BLaER1 treated with 17β-estradiol and CSF1 and Interleukin-3, amounts not matched to agents 10 nM and 100 nM (cell line): ENCODE measurements around the gene SCAMP5.

Experiments used
- H3K27ac ChIP-seq, 11 experiments: shearing (Covaris generic); formaldehyde crosslinking; 2 replicates each; pipeline ENCODE4 v1.8.1; 2022
- H3K27me3 ChIP-seq, 11 experiments: shearing (Covaris generic); formaldehyde crosslinking; 2 replicates each; pipeline ENCODE4 v1.8.1; 2022
- H3K36me3 ChIP-seq, 11 experiments: shearing (Covaris generic); formaldehyde crosslinking; 2 replicates each; pipeline ENCODE4 v1.8.1; 2022
- H3K4me1 ChIP-seq, 10 experiments: shearing (Covaris generic); formaldehyde crosslinking; 2 replicates each; pipeline ENCODE4 v1.8.1; 2022
- H3K4me2 ChIP-seq, 11 experiments: shearing (Covaris generic); formaldehyde crosslinking; 2 replicates each; pipeline ENCODE4 v1.8.1; 2022
- H3K4me3 ChIP-seq, 10 experiments: shearing (Covaris generic); formaldehyde crosslinking; 2 replicates each; pipeline ENCODE4 v1.8.1; 2022
- H3K9ac ChIP-seq, 11 experiments: shearing (Covaris generic); formaldehyde crosslinking; 2 replicates each; pipeline ENCODE4 v1.8.1; 2022
- H3K9me3 ChIP-seq, 11 experiments: shearing (Covaris generic); formaldehyde crosslinking; replicated peaks in 1 of 11; 2 replicates each; pipeline ENCODE4 v1.8.1; 2022
- H4K20me1 ChIP-seq, 11 experiments: shearing (Covaris generic); formaldehyde crosslinking; 2 replicates each; pipeline ENCODE4 v1.8.1; 2022
- Cebpa-rat ChIP-seq, 11 experiments: shearing (Covaris generic); IDR thresholded peaks; 2 replicates each; pipeline ENCODE4 v1.8.1; 2022

SCAMP5 gene

DNA sequence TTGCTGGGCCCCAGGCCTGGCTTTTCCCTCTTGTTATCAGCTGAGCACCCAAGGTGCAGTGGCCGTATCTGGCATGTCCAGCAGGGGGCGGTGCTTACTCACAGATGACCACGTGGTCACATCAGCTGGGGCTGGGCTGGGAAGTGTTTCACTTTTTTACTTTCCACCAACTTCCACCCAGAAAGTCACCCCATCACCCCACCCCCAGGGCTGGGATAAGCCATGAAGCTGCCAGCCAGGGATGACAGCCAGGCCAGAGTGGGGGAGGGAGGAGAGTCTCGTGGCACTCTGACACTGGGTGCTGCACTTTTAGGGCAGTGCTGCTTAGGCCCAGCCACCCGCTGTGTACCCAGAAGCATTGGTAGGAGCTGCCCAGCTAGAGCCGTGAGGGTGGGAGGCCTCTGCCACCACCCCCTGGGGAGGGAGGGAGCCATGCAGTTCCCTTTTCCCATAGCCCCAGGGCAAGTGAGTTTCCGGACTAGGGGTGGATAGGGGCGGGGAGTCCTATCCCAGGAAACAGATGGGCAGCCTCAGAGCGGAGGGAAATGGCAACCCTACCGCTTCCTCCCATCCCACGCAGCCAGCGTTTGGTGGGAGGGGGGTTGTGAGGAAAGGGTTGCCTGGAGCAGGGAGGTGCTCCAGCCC is 34.1 kb downstream of the SCAMP5 start:
- H4K20me1 ChIP-seq: no peaks in the 10 kb centered on the region
- H3K9me3 ChIP-seq: peaks cover 0 to 7% (median 0%) of the 10 kb centered on the region in 11 experiments; a peak in 2 of 22 replicates
- peak overlapping the region; percentile 74 to 98 (median 91) for H3K4me2 ChIP-seq
- H3K4me3 ChIP-seq: peak overlapping the region in 7 of 10 experiments; percentile 0 to 59 (median 33); a peak in 7 of 20 replicates
- peak overlapping the region; percentile 71 to 83 (median 78) for H3K9ac ChIP-seq
- peaks cover 82 to 99% (median 96%) of the 10 kb centered on the region in 10 experiments for H3K4me1 ChIP-seq
- peak overlapping the region; percentile 76 to 99 (median 87) for H3K27ac ChIP-seq
- TF ChIP-seq Cebpa-rat (IDR thresholded peaks at IDR 0.05): no peak
- H3K27me3 ChIP-seq: no peaks in the 10 kb centered on the region
- H3K36me3 ChIP-seq: peaks cover 0 to 20% (median 4%) of the 10 kb centered on the region in 11 experiments; a peak in 2 of 22 replicates

DNA sequence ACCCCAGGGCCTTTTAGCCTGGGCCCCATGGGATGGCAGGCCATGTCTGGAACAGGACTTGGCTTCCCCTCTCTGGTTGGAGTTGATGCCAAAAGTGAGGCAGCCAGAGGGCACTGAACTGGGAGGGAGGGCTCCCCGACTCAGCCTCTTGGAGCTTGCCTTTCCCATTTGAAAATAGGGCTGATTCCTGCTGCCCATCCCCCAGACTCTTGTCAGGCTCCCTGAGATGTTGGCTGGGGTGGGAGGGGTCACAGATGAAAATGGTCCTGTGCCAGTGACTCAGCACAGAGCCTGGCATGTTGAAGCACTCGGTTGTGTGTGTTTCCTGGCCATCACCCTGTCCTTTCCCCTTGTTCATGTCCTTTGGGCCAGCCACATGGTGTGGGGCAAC is 34.7 kb downstream of the SCAMP5 start:
- H3K4me3 ChIP-seq: peak overlapping the region in 5 of 10 experiments; percentile 0 to 59 (median 39); a peak in 6 of 20 replicates
- peak overlapping the region; percentile 76 to 99 (median 87) for H3K27ac ChIP-seq
- no peaks in the 10 kb centered on the region for H3K27me3 ChIP-seq
- no peak for TF ChIP-seq Cebpa-rat (IDR thresholded peaks at IDR 0.05)
- peaks cover 0 to 20% (median 5%) of the 10 kb centered on the region in 11 experiments; a peak in 3 of 22 replicates for H3K36me3 ChIP-seq
- peak overlapping the region; percentile 71 to 83 (median 78); a peak in 21 of 22 replicates for H3K9ac ChIP-seq
- H3K4me1 ChIP-seq: peaks cover 79 to 99% (median 95%) of the 10 kb centered on the region in 10 experiments
- H4K20me1 ChIP-seq: no peaks in the 10 kb centered on the region
- peak overlapping the region; percentile 74 to 98 (median 91) for H3K4me2 ChIP-seq
- peaks cover 0 to 7% (median 0%) of the 10 kb centered on the region in 11 experiments; a peak in 2 of 22 replicates for H3K9me3 ChIP-seq

DNA sequence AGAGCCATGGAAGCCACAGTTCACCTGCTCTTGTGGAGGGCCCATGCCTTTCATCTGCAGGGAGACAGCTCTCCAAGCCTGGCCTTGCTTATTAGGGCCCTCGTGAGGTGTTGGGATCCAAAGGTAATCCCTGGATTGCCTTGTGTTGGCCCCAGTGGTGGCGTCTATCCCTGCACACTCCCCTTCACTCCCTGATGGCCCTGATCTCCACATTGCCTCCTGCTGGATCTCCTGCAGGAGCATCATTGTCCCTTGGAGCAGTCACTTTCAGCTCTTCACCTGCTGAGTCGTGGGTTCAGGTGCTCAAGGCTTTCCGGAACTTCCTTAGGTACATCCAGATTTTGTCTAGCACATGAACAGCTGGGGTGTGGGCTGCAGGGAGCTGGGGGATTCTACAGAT is 35.1 kb downstream of the SCAMP5 start:
- TF ChIP-seq Cebpa-rat (IDR thresholded peaks at IDR 0.05): no peak
- peaks cover 0 to 20% (median 5%) of the 10 kb centered on the region in 11 experiments; a peak in 3 of 22 replicates for H3K36me3 ChIP-seq

DNA sequence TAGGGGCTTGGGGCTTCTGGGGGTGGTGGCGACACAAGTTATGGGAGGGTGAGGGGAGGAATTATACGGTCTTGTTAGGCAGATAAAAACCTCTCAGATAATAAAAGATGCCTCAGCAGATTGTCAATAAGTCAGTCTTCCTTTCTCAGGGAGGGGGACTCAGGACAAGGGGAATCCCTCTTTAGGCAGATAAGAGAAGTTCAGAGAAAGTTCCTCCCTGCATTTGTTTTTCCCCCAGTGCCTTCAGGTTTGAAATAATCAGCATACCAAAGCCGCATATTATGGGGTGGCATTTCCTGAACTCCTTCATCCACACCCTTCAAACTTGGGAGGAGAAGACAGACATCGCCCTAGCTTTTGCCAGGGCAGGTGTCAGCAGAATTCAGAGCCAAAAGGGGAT is 36.5 kb downstream of the SCAMP5 start:
- peaks cover 0 to 7% (median 0%) of the 10 kb centered on the region in 11 experiments; a peak in 2 of 22 replicates for H3K9me3 ChIP-seq
- H3K4me1 ChIP-seq: peaks cover 63 to 98% (median 83%) of the 10 kb centered on the region in 10 experiments
- H3K4me3 ChIP-seq: no peak overlapping the region
- no peaks in the 10 kb centered on the region; a peak in 1 of 22 replicates for H4K20me1 ChIP-seq
- H3K9ac ChIP-seq: peak overlapping the region; percentile 1 to 83 (median 57); a peak in 14 of 22 replicates
- TF ChIP-seq Cebpa-rat (IDR thresholded peaks at IDR 0.05): no peak
- H3K4me2 ChIP-seq: peak overlapping the region; percentile 74 to 98 (median 91)
- peak overlapping the region; percentile 76 to 99 (median 87); a peak in 21 of 22 replicates for H3K27ac ChIP-seq
- H3K27me3 ChIP-seq: no peaks in the 10 kb centered on the region
- H3K36me3 ChIP-seq: peaks cover 0 to 13% (median 5%) of the 10 kb centered on the region in 11 experiments; a peak in 5 of 22 replicates

More for the DNA sequence above, 35.1 kb downstream of the SCAMP5 start:
- Histone ChIP-seq H3K4me3 (peak overlapping the region in 5 of 10 experiments; percentile 0 to 59 (median 39); a peak in 4 of 20 replicates), H4K20me1 (no peaks in the 10 kb centered on the region), H3K9me3 (peaks cover 0 to 7% (median 0%) of the 10 kb centered on the region in 11 experiments; a peak in 2 of 22 replicates), H3K4me1 (peaks cover 75 to 99% (median 93%) of the 10 kb centered on the region in 10 experiments), H3K27ac (peak overlapping the region; percentile 76 to 99 (median 87)), H3K27me3 (no peaks in the 10 kb centered on the region), H3K4me2 (peak overlapping the region; percentile 74 to 98 (median 91)), H3K9ac (peak overlapping the region; percentile 71 to 83 (median 78); a peak in 21 of 22 replicates)

DNA sequence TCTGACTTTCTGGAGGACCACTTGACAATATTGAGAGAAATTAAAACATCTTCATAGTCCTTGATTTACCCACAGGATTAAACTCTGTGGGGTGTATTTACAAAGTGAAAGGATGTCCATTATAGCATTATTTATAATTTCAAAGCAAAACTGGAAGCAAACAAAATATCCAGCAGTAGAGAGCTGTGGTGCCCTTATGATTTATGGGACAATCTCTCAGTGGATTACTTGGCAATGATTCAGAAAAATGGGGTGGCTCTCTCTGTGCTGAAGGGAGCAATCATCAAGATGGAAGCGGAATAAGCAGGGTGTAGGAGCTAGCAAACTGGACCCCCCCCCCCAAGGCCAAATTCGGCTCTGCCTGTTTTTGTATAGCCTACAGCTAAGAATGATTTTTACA is 37.0 kb downstream of the SCAMP5 start:
- H3K36me3 ChIP-seq: peaks cover 0 to 15% (median 5%) of the 10 kb centered on the region in 11 experiments; a peak in 5 of 22 replicates
- peak overlapping the region in 10 of 11 experiments; percentile 76 to 99 (median 88); a peak in 15 of 22 replicates for H3K27ac ChIP-seq
- H3K9ac ChIP-seq: peak overlapping the region; percentile 1 to 83 (median 57); a peak in 10 of 22 replicates
- no peaks in the 10 kb centered on the region for H3K27me3 ChIP-seq
- no peak for TF ChIP-seq Cebpa-rat (IDR thresholded peaks at IDR 0.05)
- H3K4me2 ChIP-seq: peak overlapping the region; percentile 74 to 98 (median 91); a peak in 19 of 22 replicates
- no peaks in the 10 kb centered on the region; a peak in 1 of 22 replicates for H4K20me1 ChIP-seq
- H3K9me3 ChIP-seq: peaks cover 0 to 7% (median 0%) of the 10 kb centered on the region in 11 experiments; a peak in 2 of 22 replicates
- peaks cover 67 to 98% (median 82%) of the 10 kb centered on the region in 10 experiments for H3K4me1 ChIP-seq
- H3K4me3 ChIP-seq: no peak overlapping the region

DNA sequence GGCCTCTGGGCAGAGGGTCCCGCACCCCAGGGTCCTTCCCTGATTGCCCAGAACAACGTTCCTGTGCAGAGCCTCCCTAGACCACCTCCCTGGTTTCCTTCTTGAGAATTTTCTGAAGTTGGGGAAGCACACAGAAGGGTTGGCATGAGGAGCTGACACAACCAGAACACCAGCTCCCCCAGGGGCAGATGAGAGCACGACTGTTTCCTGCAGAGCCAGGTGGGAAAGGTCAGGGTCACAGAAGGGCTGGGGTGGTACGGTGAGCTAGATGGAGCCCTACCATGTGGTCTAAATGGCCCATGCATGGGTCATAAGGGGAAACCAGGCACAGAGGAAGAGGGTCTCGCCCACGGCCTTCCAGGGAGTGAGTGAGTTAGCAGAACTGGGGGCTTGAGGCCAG is 38.4 kb downstream of the SCAMP5 start:
- no peak overlapping the region for H3K4me3 ChIP-seq
- no peak for TF ChIP-seq Cebpa-rat (IDR thresholded peaks at IDR 0.05)
- peaks cover 0 to 15% (median 5%) of the 10 kb centered on the region in 11 experiments; a peak in 5 of 22 replicates for H3K36me3 ChIP-seq
- peak overlapping the region in 3 of 11 experiments; percentile 5 to 33 (median 23); a peak in 2 of 22 replicates for H3K9ac ChIP-seq
- no peaks in the 10 kb centered on the region for H3K27me3 ChIP-seq
- peaks cover 69 to 98% (median 80%) of the 10 kb centered on the region in 10 experiments for H3K4me1 ChIP-seq
- H3K27ac ChIP-seq: peak overlapping the region in 7 of 11 experiments; percentile 7 to 41 (median 28); a peak in 12 of 22 replicates
- H3K9me3 ChIP-seq: peaks cover 0 to 7% (median 0%) of the 10 kb centered on the region in 11 experiments; a peak in 2 of 22 replicates
- H4K20me1 ChIP-seq: no peaks in the 10 kb centered on the region; a peak in 1 of 22 replicates
- H3K4me2 ChIP-seq: peak overlapping the region; percentile 51 to 98 (median 67)

DNA sequence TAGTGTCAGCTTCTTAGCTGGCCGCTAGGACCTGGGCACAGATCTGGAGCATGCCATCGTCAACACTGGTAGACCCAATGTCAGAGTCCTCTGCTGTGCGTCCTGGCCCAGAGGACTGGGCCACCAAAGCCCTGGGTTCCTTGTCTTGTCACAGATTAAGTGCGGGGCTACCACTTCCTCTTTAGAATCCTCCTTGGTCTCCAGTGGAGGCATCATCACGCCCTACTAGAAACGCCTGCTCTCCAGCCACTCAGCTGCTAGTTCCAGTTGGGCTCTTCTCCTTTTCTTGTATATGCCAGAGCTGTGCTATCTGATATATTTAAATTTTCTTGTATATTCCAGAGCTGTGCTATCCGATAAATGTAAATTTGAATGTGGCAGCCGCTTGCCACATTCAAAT is 39.3 kb downstream of the SCAMP5 start:
- no peak overlapping the region for H3K4me3 ChIP-seq
- H3K27ac ChIP-seq: peak overlapping the region in 7 of 11 experiments; percentile 4 to 41 (median 28); a peak in 7 of 22 replicates
- peak overlapping the region; percentile 51 to 98 (median 67); a peak in 21 of 22 replicates for H3K4me2 ChIP-seq
- TF ChIP-seq Cebpa-rat (IDR thresholded peaks at IDR 0.05): no peak
- H3K4me1 ChIP-seq: peaks cover 61 to 100% (median 78%) of the 10 kb centered on the region in 10 experiments
- H4K20me1 ChIP-seq: no peaks in the 10 kb centered on the region; a peak in 1 of 22 replicates
- H3K27me3 ChIP-seq: no peaks in the 10 kb centered on the region
- H3K36me3 ChIP-seq: peaks cover 0 to 15% (median 5%) of the 10 kb centered on the region in 11 experiments; a peak in 5 of 22 replicates
- H3K9ac ChIP-seq: no peak overlapping the region
- H3K9me3 ChIP-seq: peaks cover 0 to 7% (median 0%) of the 10 kb centered on the region in 11 experiments; a peak in 2 of 22 replicates

DNA sequence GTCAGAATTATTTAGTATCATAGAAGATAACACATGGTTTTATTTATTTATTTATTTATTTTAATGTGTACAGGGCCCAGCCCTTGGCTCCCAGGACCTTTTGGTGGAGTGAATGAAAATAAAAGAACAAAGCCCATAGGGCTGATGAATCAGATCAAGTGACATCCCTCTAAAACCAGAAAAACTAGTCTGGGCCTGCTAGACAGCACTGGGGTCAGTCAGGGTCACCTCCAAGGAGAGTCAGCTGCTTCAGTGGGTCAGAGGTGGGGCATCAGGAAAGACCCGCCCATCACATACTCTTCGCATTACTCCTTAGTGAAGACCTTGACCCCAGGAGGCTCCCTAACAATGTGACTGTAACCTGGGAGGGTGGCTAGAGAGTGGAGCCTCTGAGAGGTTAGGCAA is 40.9 kb downstream of the SCAMP5 start:
- peaks cover 45 to 99% (median 72%) of the 10 kb centered on the region in 10 experiments for H3K4me1 ChIP-seq
- peak overlapping the region in 4 of 11 experiments; percentile 24 to 71 (median 48); a peak in 6 of 22 replicates for H3K4me2 ChIP-seq
- TF ChIP-seq Cebpa-rat (IDR thresholded peaks at IDR 0.05): no peak
- no peaks in the 10 kb centered on the region for H3K27me3 ChIP-seq
- H4K20me1 ChIP-seq: no peaks in the 10 kb centered on the region; a peak in 1 of 22 replicates
- H3K9ac ChIP-seq: no peak overlapping the region
- no peak overlapping the region for H3K4me3 ChIP-seq
- peaks cover 0 to 7% (median 0%) of the 10 kb centered on the region in 11 experiments; a peak in 2 of 22 replicates for H3K9me3 ChIP-seq
- peak overlapping the region in 1 of 11 experiments; percentile 27; a peak in 2 of 22 replicates for H3K27ac ChIP-seq
- peaks cover 0 to 14% (median 5%) of the 10 kb centered on the region in 11 experiments; a peak in 4 of 22 replicates for H3K36me3 ChIP-seq
